Measurements from ENCODE around the gene APPBP2.
A peak's percentile ranks its signal among the peaks of the same experiment; 100 is the strongest.

APPBP2 gene

GRCh38 chr17:60473788-60474187 is 52.3 kb downstream of the APPBP2 start:
- no peak for TF ChIP-seq CTCF (IDR thresholded peaks at IDR 0.05; ENCODE audit: low read depth, low read length, missing control alignments)
- peak; percentile 22 for DNase-seq (ENCODE audit: extremely low read depth, low read depth)
- H3K4me3 ChIP-seq (replicated peaks; ENCODE audit: low read depth, low read length): no peak overlapping the region

- no peak for TF ChIP-seq CTCF (IDR thresholded peaks at IDR 0.05; ENCODE audit: low read depth, low read length, missing control alignments)
- DNase-seq (ENCODE audit: extremely low read depth, low read depth): no peak
- no peak overlapping the region for H3K4me3 ChIP-seq (replicated peaks; ENCODE audit: low read depth, low read length)
These were observed 53.6 kb downstream of the APPBP2 start for GRCh38 chr17:60472449-60472848.

- no peak for DNase-seq (ENCODE audit: extremely low read depth, low read depth)
- TF ChIP-seq CTCF (IDR thresholded peaks at IDR 0.05; ENCODE audit: low read depth, low read length, missing control alignments): no peak
- H3K4me3 ChIP-seq (replicated peaks; ENCODE audit: low read depth, low read length): no peak overlapping the region
These were observed 54.6 kb downstream of the APPBP2 start for GRCh38 chr17:60471451-60471850.

- no peak overlapping the region for H3K4me3 ChIP-seq (replicated peaks; ENCODE audit: low read depth, low read length)
- no peak for DNase-seq (ENCODE audit: extremely low read depth, low read depth)
- TF ChIP-seq CTCF (IDR thresholded peaks at IDR 0.05; ENCODE audit: low read depth, low read length, missing control alignments): no peak
These were observed 57.7 kb downstream of the APPBP2 start for GRCh38 chr17:60468371-60468770.

GRCh38 chr17:60464343-60464742 is 61.7 kb downstream of the APPBP2 start:
- DNase-seq (ENCODE audit: extremely low read depth, low read depth): no peak
- TF ChIP-seq CTCF (IDR thresholded peaks at IDR 0.05; ENCODE audit: low read depth, low read length, missing control alignments): no peak

GRCh38 chr17:60463157-60463835 is 62.7 kb downstream of the APPBP2 start:
- H3K4me3 ChIP-seq (replicated peaks; ENCODE audit: low read depth, low read length): no peak overlapping the region
- no peak for TF ChIP-seq CTCF (IDR thresholded peaks at IDR 0.05; ENCODE audit: low read depth, low read length, missing control alignments)
- no peak for DNase-seq (ENCODE audit: extremely low read depth, low read depth)

More at GRCh38 chr17:60464343-60464742, 61.7 kb downstream of the APPBP2 start:
- H3K4me3 ChIP-seq (replicated peaks; ENCODE audit: low read depth, low read length): no peak overlapping the region

GRCh38 chr17:60461584-60461983 is 64.5 kb downstream of the APPBP2 start:
- no peak for DNase-seq (ENCODE audit: extremely low read depth, low read depth)
- H3K4me3 ChIP-seq (replicated peaks; ENCODE audit: low read depth, low read length): no peak overlapping the region
- TF ChIP-seq CTCF (IDR thresholded peaks at IDR 0.05; ENCODE audit: low read depth, low read length, missing control alignments): no peak
